Pancreas (tissue), 10 donors: Measurements from ENCODE around the gene GGTA1. TPM values are rescaled to one million over a fixed set of nuclear protein-coding genes. Genes with fewer than 3 reads are reported as not detected.
"Not testable (repeated sequence)": the region's sequence is repeated elsewhere in the genome, so short reads cannot be mapped to it uniquely, and the experiment has no call there.

ENCODE experiments used
- ATAC-seq, 4 donors: fragments of 200-7000 bp; cut with Tn5 transposase; one replicate each; pipeline versions ENCODE4 v1.8.0 to v1.9.1; 2020; ENCODE audit warnings: mild to moderate bottlenecking in 4 of 4, moderate library complexity in 4 of 4
- DNase-seq, 6 donors: peaks; one replicate each; pipeline ENCODE4 v3.0.0-alpha.2; 2020
- FAIRE-seq: peaks from 2 replicates; lab custom pipeline; 2012; peaks lifted over from hg19 to GRCh38; lab: Jason Lieb, UNC
- H3K27ac ChIP-seq, 4 donors: fragments of 200-600 bp; sonication (generic); 1 replicate in 3 of 4; 2 replicates in 1 of 4; pipeline versions ENCODE4 v1.5.0 to v1.8.0; 2020
- H3K27me3 ChIP-seq, 4 donors: fragments of 200-600 bp; one replicate each; pipeline ENCODE4 v1.8.0; 2021
- H3K36me3 ChIP-seq, 3 donors: fragments of 200-600 bp; sonication (generic) in 1 of 3; one replicate each; pipeline versions ENCODE4 v1.5.0 to v1.8.0; 2020 to 2021
- H3K4me1 ChIP-seq, 3 donors: fragments of 200-600 bp; one replicate each; pipeline ENCODE4 v1.8.0; 2021
- H3K4me3 ChIP-seq, 4 donors: fragments of 200-600 bp; sonication (generic) in 2 of 4; one replicate each; pipeline versions ENCODE4 v1.5.0 to v1.8.0; 2020 to 2021
- H3K9me3 ChIP-seq, 4 donors: fragments of 200-600 bp; one replicate each; pipeline ENCODE4 v1.8.0; 2021
- WGBS, 2 donors: extraction: QIAGEN DNeasy Blood & Tissue Kit; methylation state at CpG; one replicate each; pipeline ENCODE4 v1.1.7; 2013; 5-methylcytosine and 5-hydroxymethylcytosine counted together
- intact Hi-C, 3 donors: fragments of 100-400 bp; cut with DNase I; formaldehyde crosslinking; loops; one replicate each; pipeline versions ENCODE4 v1.11.1 to v1.14.2; 2022
- polyA plus RNA-seq, 2 donors: library from polyadenylated mRNA; stranded (reverse); fragments of 200-250 nt; gene quantifications; one replicate each; pipeline ENCODE4 v1.2.3, GENCODE V29; 2013
- total RNA-seq, 6 donors: library from RNA; stranded (reverse); fragmentation: NEBNext Ultra II Directional in 4 of 6; extraction: Animal tissue kit (Norgen Biotek cat#: 25700) in 4 of 6; gene quantifications; one replicate each; pipeline versions ENCODE4 v1.2.1 to v1.2.4, GENCODE V29; 2021 to 2023
- TF ChIP-seq, protein P1 (sequence below), 4 donors: fragments of 200-600 bp; sonication (generic) in 3 of 4; IDR thresholded peaks; one replicate each; pipeline versions ENCODE4 v1.5.0 to v1.8.0; 2021; ENCODE audit warnings: antibody characterized with exemption in 4 of 4
- donor health status: healthy with polysubstance abuse.
- donor health status: DM: no; HTN: no; CAD: no; lungs with moderate emphysema.
- donor health status: DM: no; HTN: no; CAD: no.
- donor health status: control.
- donor health status: control.
- donor health status: Bipolar disorder and iron deficiency.
- donor health status: DM: yes; HTN: yes; CAD: no.
- donor health status: DM: no; HTN: no; CAD: no.
- donor health status: DM: no; HTN: no; CAD: no.
- donor health status: DM: yes; HTN: yes; CAD: no.

Gene GGTA1
- total and polyA plus RNA-seq, 8 donors, result 0.14 to 3.6 (median 1.5) TPM

DNA sequence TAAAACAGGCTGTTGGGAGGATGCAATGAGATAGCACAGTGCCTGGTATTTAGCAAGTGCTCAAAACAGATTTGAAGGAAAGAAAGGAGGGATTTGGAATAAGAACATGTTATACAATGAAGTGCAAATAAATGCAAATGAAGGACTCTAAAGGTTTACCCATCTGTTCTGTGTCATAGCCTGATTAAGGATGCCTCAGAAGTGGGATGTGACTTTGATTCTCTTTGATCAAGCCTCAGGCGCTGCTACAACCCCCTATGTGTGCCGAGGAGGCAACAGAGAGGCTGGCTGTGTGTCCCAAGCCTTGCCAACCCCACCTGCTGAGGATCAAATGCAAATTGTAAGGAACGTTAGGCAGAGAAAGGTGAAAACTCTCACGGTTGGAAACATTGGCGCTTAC lies 27.2 kb downstream of the GGTA1 start:
- H3K36me3 ChIP-seq, result no peaks in the 10 kb centered on the region
- WGBS, 2 donors, result 45 to 56% methylated on average over 5 of the region's 5 CpGs
- DNase-seq (no peak), ATAC-seq (no peak), FAIRE-seq (no peak)
- no peaks in the 10 kb centered on the region for H3K27me3 ChIP-seq
- H3K9me3 ChIP-seq, result no peaks in the 10 kb centered on the region
- no peak overlapping the region for H3K27ac ChIP-seq
- TF ChIP-seq, protein P1, sequence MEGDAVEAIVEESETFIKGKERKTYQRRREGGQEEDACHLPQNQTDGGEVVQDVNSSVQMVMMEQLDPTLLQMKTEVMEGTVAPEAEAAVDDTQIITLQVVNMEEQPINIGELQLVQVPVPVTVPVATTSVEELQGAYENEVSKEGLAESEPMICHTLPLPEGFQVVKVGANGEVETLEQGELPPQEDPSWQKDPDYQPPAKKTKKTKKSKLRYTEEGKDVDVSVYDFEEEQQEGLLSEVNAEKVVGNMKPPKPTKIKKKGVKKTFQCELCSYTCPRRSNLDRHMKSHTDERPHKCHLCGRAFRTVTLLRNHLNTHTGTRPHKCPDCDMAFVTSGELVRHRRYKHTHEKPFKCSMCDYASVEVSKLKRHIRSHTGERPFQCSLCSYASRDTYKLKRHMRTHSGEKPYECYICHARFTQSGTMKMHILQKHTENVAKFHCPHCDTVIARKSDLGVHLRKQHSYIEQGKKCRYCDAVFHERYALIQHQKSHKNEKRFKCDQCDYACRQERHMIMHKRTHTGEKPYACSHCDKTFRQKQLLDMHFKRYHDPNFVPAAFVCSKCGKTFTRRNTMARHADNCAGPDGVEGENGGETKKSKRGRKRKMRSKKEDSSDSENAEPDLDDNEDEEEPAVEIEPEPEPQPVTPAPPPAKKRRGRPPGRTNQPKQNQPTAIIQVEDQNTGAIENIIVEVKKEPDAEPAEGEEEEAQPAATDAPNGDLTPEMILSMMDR (IDR thresholded peaks at IDR 0.05), result no peak
- intact Hi-C loops, result no loop called here
- no peak overlapping the region for H3K4me3 ChIP-seq
- no peaks in the 10 kb centered on the region for H3K4me1 ChIP-seq

DNA sequence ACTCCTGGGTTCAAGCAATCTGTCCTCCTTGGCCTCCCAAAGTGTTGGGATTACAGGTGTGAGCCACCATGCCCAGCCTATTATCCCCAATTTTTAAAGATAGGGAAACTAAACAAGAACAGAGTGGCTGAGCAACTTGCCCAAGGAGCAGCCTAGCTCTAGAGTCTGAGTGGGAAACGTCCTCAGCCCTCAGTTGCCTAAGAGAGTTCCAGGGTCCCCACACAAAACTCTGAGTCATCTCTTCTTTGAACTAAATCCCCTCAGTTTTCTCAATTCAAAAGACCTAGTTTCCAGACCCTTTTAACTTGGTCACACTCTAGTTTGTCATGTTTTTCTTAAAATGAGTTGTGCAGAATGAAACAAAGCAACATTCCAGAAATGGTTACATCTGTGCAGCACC lies 33.5 kb downstream of the GGTA1 start:
- Histone ChIP-seq H3K9me3 (no peaks in the 10 kb centered on the region), H3K36me3 (no peaks in the 10 kb centered on the region), H3K27me3 (no peaks in the 10 kb centered on the region), H3K4me1 (no peaks in the 10 kb centered on the region), H3K4me3 (no peak overlapping the region), H3K27ac (no peak overlapping the region)
- intact Hi-C loops, result no loop called here
- no peak for DNase-seq
- no peak for ATAC-seq
- FAIRE-seq, result no peak
- 19 to 50% methylated on average over 1 of the region's 1 CpG for WGBS, 2 donors
- TF ChIP-seq, protein P1 (IDR thresholded peaks at IDR 0.05), result no peak

DNA sequence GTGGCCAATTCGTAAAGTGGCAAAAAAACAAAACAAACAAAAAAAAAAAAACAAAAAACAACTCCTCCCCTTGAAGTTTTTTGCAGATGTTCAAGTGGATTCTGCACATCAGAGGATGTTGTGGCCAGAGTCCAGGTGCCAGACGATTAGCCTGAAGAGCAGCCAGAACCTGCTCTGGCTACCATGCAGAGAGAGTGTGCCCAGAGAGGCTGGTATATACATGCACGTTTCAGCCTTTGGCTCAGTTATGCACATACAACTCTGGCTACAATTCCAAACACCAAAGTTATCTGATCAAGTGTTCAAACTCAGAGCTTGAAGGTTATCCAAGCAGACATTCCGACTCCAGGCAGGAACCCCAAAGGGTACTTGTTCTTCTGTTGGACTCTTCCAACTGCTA lies 34.7 kb downstream of the GGTA1 start:
- no peak for FAIRE-seq
- no peak for ATAC-seq
- Histone ChIP-seq H3K9me3 (no peaks in the 10 kb centered on the region), H3K27me3 (no peaks in the 10 kb centered on the region), H3K36me3 (no peaks in the 10 kb centered on the region), H3K27ac (no peak overlapping the region), H3K4me1 (no peaks in the 10 kb centered on the region), H3K4me3 (no peak overlapping the region)
- DNase-seq, result no peak
- intact Hi-C loops, result no loop called here
- 36 to 50% methylated on average over 4 of the region's 4 CpGs for WGBS, 2 donors
- TF ChIP-seq, protein P1 (IDR thresholded peaks at IDR 0.05), result no peak

DNA sequence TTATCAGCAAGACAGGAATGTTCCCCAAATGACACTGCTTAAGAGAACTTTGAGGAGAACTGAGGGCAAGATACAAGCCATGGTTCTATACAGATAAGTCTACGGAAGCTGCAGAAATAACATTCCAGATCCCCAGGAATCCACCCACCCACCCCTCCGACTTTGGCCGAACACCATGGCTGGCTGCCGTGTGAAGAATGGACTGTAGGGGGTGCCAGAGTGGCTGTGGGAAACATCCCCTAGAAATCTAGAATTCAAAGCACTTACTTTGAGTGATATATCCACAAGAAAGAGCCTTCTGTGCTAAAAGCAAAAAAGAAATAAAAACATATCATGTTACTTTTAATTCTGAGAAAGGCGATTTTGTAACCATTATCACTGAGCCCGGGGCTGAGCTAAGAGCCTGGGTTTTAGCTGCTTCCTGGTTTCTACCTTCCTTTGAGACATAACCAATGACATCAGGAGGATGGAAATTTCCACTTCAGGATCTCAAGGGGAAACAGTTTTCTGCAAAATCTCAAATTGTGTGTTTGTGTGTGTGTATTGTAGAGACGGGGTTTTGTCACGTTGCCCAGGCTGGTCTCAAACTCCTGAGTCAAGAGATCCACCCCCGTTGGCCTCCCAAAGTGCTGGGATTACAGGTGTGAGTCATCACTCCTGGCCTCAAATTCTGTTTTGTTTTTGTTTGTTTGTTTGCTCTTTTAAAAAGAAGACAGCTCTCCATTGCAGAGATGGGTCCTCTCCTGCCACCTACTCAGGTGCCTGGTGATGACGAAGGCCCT lies 36.4 kb downstream of the GGTA1 start:
- Histone ChIP-seq H3K27ac (no peak overlapping the region), H3K9me3 (no peaks in the 10 kb centered on the region), H3K4me3 (no peak overlapping the region), H3K27me3 (no peaks in the 10 kb centered on the region), H3K4me1 (no peaks in the 10 kb centered on the region), H3K36me3 (no peaks in the 10 kb centered on the region)
- peak in 3 of 4 donors; percentile 58 to 78 (median 58) for ATAC-seq
- WGBS, 2 donors, result 42 to 47% methylated on average over 10 of the region's 10 CpGs
- no peak for FAIRE-seq
- TF ChIP-seq, protein P1 (IDR thresholded peaks at IDR 0.05), result peak; percentile 16 to 45 (median 38)
- intact Hi-C loops, result no loop called here
- peak in 4 of 6 donors; percentile 6 to 62 (median 30) for DNase-seq

DNA sequence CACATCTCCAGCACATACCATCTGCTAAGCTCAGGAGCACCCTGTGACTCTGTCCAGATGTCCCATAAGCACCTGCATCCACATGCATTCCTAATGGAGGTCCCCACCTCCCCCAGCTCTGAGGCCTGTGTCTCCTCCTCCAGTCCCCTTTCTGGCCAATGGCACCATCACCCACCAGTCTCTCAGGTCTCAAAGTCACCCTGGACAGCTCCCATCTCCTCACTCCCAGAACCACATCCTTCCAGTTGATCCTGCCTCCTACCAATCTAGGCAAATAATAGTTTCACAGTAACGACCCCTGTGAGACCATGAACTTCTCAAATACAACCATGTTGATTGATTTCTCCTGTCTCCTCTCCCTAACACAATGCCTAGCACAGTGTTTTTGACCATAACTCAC lies 40.1 kb downstream of the GGTA1 start:
- Histone ChIP-seq H3K9me3 (no peaks in the 10 kb centered on the region), H3K4me1 (no peaks in the 10 kb centered on the region), H3K27me3 (no peaks in the 10 kb centered on the region), H3K4me3 (no peak overlapping the region), H3K27ac (no peak overlapping the region), H3K36me3 (no peaks in the 10 kb centered on the region)
- ATAC-seq, result no peak
- intact Hi-C loops, result no loop called here
- FAIRE-seq, result no peak
- WGBS, 2 donors, result 21 to 23% methylated on average over 1 of the region's 1 CpG
- DNase-seq, result no peak
- TF ChIP-seq, protein P1 (IDR thresholded peaks at IDR 0.05), result no peak

DNA sequence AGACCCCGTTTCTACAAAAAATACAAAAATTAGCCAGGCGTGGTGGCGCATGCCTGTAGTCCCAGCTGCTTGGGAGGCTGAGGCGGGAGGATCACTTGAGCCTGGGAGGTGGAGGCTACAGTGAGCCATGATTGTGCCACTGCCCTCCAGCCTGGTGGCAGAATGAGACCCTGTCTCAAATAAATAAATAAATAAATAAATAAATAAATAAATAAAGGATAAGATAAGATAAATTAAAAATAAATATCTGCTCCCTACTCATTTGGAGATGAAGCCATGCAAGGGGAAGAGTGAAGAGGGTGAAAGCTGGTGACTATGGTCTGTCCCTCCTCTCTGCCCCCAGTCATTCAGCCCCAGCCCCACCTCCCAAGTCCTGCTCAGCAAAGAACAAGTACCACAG lies 41.2 kb downstream of the GGTA1 start:
- H3K4me3 ChIP-seq, intact Hi-C loops, H3K27me3 ChIP-seq, ATAC-seq, H3K4me1 ChIP-seq, H3K9me3 ChIP-seq, H3K36me3 ChIP-seq, FAIRE-seq, DNase-seq, H3K27ac ChIP-seq: not testable (repeated sequence)
- 76 to 84% methylated on average over 4 of the region's 4 CpGs for WGBS, 2 donors
